Effector memory CD8-positive, alpha-beta T cell (primary cell): ENCODE measurements around the gene FASLG.

Source experiments
- ATAC-seq: fragments of 150-1000 bp; cut with Tn5 transposase; replicated peaks from 2 replicates; pipeline ENCODE4 v1.10.0; 2021; ENCODE audit warnings: mild to moderate bottlenecking, moderate library complexity
- DNase-seq, 3 experiments: peaks; one replicate each; pipeline ENCODE4 v3.0.0; 2021
- H3K27ac Mint-ChIP-seq, 2 donors: one replicate each; pipeline ENCODE4 v1.8.0; 2022; ENCODE audit warnings: mild to moderate bottlenecking in 2 of 2, mixed read lengths in 2 of 2, moderate library complexity in 2 of 2
- H3K27me3 Mint-ChIP-seq, 2 donors: one replicate each; pipeline ENCODE4 v1.8.0; 2022; ENCODE audit warnings: mixed read lengths in 2 of 2
- H3K36me3 Mint-ChIP-seq: one replicate; pipeline ENCODE4 v1.8.0; 2022; ENCODE audit warnings: mild to moderate bottlenecking, moderate library complexity, mixed read lengths; ENCODE audit not compliant: insufficient read depth
- H3K4me1 Mint-ChIP-seq, 2 donors: one replicate each; pipeline ENCODE4 v1.8.0; 2022; ENCODE audit warnings: low read depth in 2 of 2, mixed read lengths in 2 of 2
- H3K4me3 Mint-ChIP-seq, 2 donors: one replicate each; pipeline ENCODE4 v1.8.0; 2022; ENCODE audit warnings: mild to moderate bottlenecking in 2 of 2, mixed read lengths in 2 of 2, moderate library complexity in 2 of 2
- H3K9me3 Mint-ChIP-seq, 2 donors: one replicate each; pipeline ENCODE4 v1.8.0; 2022; ENCODE audit warnings: mixed read lengths in 2 of 2

Gene FASLG

DNA sequence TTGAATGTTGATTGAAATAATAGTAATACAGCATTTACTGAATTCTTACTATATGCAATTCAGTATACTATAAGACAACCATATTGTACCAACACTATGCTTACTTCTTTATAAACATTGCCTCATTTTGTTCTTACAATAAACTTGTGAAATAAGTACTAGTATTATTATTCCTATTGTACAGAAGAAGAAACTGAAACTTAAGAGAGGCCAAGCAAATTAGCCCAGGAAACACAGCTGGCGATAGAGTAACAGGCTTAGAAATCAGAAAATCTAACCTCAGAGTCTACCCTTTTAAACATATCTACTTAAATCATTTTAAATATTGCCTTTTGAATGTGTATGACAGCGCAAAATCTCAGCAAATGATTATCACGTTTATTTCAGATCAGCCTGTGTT lies 41.7 kb downstream of the FASLG start:
- H3K27ac Mint-ChIP-seq = peak overlapping the region in 1 of 2 donors; percentile 89
- DNase-seq (no peak), ATAC-seq (no peak)
- peak overlapping the region in 1 of 2 donors; percentile 76 for H3K4me3 Mint-ChIP-seq
- H3K36me3 Mint-ChIP-seq = peaks cover 9% of the 10 kb centered on the region
- peaks cover 44 to 46% of the 10 kb centered on the region in 2 donors for H3K4me1 Mint-ChIP-seq
- H3K9me3 Mint-ChIP-seq = peaks cover 0 to 6% of the 10 kb centered on the region in 2 donors
- H3K27me3 Mint-ChIP-seq = no peaks in the 10 kb centered on the region

DNA sequence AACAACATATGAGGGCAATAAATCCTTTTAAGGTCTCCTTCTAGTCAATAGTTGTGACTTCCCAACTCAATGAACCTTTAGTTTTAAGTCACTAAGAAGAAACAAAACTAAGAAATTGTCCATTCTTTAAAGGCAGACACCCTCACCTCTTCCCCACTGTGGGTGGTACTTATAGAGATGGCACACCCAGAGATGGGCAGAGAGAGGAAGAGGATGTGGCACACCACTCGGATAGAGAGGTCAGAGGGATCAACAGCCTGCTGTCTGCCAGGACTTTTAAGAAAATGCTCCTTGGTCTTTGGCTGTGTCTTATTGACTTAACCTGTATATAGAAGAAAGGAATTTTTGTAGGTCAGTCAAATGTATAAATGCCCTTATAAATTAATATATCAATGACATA lies 45.1 kb downstream of the FASLG start:
- peaks cover 28 to 40% of the 10 kb centered on the region in 2 donors for H3K4me1 Mint-ChIP-seq
- H3K27me3 Mint-ChIP-seq = no peaks in the 10 kb centered on the region
- H3K36me3 Mint-ChIP-seq = peaks cover 4% of the 10 kb centered on the region
- H3K4me3 Mint-ChIP-seq = no peak overlapping the region
- no peaks in the 10 kb centered on the region for H3K9me3 Mint-ChIP-seq
- no peak overlapping the region for H3K27ac Mint-ChIP-seq
- peak in 1 of 3 experiments; percentile 28 for DNase-seq
- peak; percentile 31 for ATAC-seq

DNA sequence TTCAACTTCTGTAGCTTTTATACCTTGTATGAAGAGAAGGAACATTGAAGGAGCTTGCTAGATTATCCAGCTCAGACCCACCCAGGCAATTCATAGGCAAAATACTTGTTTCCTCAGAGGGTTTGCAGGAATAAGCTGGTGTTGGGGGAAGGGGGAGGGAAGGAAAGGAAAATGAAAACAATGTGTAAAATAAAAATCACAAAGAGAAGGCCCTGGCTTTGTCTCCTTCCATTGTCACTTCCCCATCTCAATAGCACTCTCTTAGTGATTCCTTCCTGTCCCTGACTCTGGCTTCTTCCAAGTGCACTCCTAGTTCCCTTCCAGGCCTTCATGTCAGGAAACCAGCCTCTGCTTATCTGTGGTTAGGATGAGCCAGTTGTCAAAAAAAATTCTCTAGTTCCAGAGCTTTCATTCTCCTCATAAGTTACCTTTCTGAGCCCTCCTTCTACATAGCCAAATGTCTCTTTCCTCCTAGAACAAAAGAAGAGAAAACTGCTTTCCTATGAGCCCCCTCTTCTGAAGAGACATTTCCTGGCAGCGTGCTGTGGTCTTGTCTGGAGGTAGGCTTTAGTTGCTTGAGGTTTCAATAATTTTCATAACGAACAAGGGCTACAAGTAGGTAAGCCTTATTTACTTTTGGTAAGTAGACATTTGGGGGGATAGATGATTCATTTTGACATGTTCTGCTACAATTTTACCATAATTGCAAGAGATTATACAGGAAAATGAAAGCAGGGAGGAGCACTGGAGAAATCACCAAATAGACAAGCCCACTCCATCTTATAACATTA lies 45.7 kb downstream of the FASLG start:
- Mint-ChIP-seq H3K4me3 (no peak overlapping the region), H3K27me3 (no peaks in the 10 kb centered on the region), H3K27ac (no peak overlapping the region), H3K36me3 (peaks cover 2% of the 10 kb centered on the region), H3K4me1 (peaks cover 22 to 42% of the 10 kb centered on the region in 2 donors), H3K9me3 (no peaks in the 10 kb centered on the region)
- DNase-seq (no peak), ATAC-seq (no peak)

- DNase-seq = peak in 2 of 3 experiments; percentile 23 to 31
- Mint-ChIP-seq H3K27ac (peak overlapping the region; percentile 62 to 66), H3K4me1 (peaks cover 29 to 35% of the 10 kb centered on the region in 2 donors), H3K4me3 (peak overlapping the region; percentile 46 to 65), H3K9me3 (no peaks in the 10 kb centered on the region), H3K36me3 (peaks cover 2% of the 10 kb centered on the region), H3K27me3 (no peaks in the 10 kb centered on the region)
- peak; percentile 85 for ATAC-seq
Observed at GRCh38 chr1:172708452-172708851, 49.5 kb downstream of the FASLG start.

DNA sequence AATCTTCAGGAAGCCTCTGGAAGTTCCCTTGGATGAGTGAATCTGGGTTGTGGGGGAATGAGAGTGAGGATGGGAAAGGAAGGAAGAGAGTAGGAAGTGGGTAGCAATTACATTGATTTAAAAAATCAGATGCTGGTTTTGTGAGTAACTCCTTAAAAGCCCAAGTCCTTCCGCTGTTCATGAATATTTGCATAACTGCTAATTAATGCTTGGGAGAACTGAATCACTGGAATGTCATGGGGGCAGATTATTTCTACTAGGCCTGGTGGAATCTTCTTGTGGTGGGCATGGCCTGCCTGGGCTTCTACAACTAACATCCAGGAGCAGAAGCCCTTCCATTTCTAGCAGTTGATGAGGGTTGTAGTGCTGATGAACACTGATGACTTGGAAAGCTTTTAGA lies 52.7 kb downstream of the FASLG start:
- ATAC-seq (no peak), DNase-seq (no peak)
- Mint-ChIP-seq H3K9me3 (no peaks in the 10 kb centered on the region), H3K27me3 (no peaks in the 10 kb centered on the region), H3K27ac (no peak overlapping the region), H3K4me3 (no peak overlapping the region), H3K36me3 (peaks cover 2% of the 10 kb centered on the region), H3K4me1 (peaks cover 30 to 42% of the 10 kb centered on the region in 2 donors)

GRCh38 chr1:172713466-172713865 lies 54.6 kb downstream of the FASLG start:
- no peaks in the 10 kb centered on the region for H3K9me3 Mint-ChIP-seq
- no peak overlapping the region for H3K27ac Mint-ChIP-seq
- no peak overlapping the region for H3K4me3 Mint-ChIP-seq
- H3K36me3 Mint-ChIP-seq = peaks cover 2% of the 10 kb centered on the region
- H3K27me3 Mint-ChIP-seq = no peaks in the 10 kb centered on the region
- no peak for ATAC-seq
- H3K4me1 Mint-ChIP-seq = peaks cover 30 to 48% of the 10 kb centered on the region in 2 donors
- DNase-seq = no peak
